LHCN-M2 (cell line): ENCODE results near the gene TLK2. TPM values are rescaled to one million over a fixed set of nuclear protein-coding genes. Genes with fewer than 3 reads are reported as not detected.
"Not testable (repeated sequence)": the region's sequence is repeated elsewhere in the genome, so short reads cannot be mapped to it uniquely, and the experiment has no call there.

ENCODE experiments used
- DNase-seq: peaks from one replicate; pipeline ENCODE4 v3.0.0-alpha.2; 2012; ENCODE audit warnings: low read depth
- total RNA-seq: library from RNA; depleted of rRNA; stranded (reverse); fragments of >200 nt; gene quantifications from 2 replicates; pipeline ENCODE4 v1.2.3, GENCODE V29; 2014

TLK2 gene
- total RNA-seq, 1 experiment from 2014 or later = 38.7 TPM

DNA sequence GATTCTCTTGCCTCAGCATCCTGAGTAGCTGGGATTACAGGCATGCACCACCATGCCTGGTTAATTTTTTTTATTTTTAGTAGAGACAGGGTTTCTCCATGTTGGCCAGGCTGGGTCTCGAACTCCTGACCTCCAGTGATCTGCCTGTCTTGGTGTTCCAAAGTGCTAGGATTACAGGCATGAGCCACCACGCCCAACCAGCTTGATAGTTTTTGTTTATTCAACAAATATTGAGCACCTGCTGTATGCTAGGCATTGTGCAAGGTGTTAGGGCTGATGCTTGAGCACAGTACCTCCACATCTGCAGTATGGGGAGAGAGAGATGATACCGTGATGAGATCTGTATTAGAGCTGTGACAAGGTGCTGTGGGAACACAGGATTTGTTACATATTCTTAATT, 3.9 kb downstream of the TLK2 start:
- DNase-seq = not testable (repeated sequence)

DNA sequence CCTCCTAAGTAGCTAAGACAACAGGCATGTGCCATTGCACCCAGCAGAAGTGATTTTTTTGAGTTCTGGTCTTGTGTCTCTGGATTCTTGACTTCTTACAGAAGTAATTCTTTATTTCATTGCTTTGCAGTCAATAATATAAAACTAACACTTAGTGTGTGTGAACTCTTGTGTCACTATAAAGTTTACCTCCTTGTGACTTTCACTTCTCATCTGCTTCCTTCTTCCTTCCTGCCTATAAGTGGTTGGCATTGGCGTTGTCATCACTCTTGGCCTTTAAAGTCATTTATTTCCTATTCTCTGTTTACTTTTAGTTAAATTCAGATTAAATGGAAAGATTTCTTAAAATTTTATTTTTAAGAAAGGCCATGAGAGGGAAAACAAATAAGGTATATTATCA, 12.4 kb downstream of the TLK2 start:
- DNase-seq = not testable (repeated sequence)

DNA sequence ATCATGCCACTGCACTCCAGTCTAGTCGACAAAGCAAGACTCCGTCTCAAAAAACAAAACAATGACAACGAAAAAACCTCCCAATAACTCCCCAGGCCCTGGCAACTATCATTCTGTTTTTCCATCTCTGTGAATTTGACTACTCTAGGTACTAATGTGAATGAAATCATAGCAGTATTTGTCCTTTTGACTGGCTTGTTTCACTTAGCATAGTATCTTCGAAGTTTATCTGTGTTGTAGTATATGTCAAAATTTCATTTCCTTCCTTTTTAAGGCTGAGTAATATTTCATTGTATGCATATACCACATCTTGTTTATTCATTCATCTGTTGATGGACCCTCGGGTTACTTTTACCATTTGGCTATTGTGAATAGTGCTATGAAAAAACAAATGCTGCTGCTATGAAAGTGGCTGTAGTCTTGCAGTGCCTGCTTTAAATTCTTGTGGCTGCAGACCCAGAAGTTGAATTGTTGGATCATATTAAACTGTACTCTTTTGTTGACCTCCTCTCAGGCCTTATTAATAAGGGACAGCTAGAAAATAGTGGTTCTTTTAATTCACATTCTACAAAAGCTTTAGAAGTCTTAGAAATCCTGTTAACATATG, 14.5 kb downstream of the TLK2 start:
- not testable (repeated sequence) for DNase-seq

DNA sequence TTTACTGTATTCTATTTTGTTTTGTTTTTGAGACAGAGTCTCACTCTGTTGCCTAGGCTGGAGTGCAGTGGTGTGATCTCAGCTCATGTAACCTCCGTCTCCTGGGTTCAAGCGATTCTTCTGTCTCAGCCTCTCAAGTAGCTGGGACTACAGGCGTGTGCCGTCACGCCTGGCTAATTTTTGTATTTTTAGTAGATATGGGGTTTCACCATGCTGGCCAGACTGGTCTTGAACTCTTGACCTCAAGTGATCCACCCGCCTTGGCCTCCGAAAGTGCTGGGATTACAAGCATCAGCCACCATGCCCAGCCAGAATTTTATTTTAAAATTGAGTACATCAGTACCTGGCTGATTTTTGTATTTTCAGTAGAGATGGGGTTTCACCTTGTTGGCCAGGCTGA, 15.4 kb downstream of the TLK2 start:
- not testable (repeated sequence) for DNase-seq

DNA sequence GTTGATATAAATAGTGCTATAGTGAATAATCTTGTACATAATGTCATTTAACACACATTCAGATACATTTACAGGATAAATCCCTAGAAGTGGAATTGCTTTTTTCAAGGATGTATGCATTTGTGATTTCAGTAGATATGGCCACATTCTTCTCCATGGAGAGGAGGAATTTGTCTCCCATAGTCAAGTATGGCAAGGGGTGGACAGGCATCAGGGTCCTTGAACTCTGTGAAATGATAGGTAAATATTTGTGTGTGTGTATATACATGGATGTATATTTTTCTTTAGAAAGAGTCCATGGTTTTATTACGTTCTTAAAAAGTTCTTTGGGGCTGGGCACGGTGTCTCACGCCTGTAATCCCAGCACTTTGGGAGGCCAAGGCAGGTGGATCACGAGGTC, 17.7 kb downstream of the TLK2 start:
- not testable (repeated sequence) for DNase-seq

DNA sequence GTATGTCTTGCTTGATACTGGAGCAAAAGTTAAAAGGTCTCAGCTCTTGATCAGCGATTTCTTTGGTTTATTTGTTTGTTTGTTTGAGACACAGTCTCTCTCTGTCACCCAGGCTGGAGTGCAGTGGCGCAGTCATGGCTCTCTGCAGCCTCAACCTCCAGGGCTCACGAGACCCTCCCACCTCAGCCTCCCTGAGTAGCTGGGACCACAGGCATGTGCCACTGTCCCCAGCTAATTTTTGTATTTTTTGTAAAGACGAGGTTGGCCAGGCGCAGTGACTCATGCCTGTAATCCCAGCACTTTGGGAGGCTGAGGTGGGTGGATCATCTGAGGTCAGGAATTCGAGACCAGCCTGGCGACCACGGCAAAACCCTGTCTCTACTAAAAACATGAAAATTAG, 20.2 kb downstream of the TLK2 start:
- DNase-seq = not testable (repeated sequence)

DNA sequence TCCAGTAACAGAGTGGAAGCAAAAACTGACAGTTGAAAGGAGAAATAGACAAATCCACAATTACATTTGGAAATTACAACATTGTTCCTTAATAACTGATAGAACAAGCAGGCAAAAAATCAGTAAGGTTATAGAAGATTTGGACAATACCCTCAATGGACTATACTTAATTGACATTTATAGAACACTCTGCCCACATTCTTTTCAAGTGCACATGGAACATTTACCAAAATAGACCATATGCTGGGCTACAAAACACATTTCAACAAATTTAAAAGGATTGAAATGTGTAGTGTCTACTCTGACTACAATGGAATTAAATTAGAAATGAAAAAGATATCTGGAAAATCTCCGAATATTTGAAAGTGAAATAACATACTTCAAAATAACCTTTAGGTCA, 21.8 kb downstream of the TLK2 start:
- not testable (repeated sequence) for DNase-seq

DNA sequence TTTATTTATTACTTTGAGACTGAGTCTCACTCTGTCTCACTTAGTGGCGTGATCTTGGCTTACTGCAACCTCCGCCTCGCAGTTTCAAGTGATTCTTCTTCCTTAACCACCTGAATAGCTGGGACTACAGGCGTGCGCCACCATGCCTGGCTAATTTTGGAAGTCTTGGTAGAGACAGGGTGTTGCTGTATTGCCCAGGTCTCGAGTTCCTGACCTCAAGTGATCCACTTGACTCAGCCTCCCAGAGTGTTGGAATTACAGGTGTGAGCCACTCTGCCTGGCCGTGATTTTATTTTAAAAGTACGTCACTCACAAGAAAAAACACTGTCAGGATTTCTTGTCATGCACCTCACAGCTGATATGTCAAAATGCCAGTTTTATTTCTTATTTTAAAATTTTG, 26.2 kb downstream of the TLK2 start:
- not testable (repeated sequence) for DNase-seq

DNA sequence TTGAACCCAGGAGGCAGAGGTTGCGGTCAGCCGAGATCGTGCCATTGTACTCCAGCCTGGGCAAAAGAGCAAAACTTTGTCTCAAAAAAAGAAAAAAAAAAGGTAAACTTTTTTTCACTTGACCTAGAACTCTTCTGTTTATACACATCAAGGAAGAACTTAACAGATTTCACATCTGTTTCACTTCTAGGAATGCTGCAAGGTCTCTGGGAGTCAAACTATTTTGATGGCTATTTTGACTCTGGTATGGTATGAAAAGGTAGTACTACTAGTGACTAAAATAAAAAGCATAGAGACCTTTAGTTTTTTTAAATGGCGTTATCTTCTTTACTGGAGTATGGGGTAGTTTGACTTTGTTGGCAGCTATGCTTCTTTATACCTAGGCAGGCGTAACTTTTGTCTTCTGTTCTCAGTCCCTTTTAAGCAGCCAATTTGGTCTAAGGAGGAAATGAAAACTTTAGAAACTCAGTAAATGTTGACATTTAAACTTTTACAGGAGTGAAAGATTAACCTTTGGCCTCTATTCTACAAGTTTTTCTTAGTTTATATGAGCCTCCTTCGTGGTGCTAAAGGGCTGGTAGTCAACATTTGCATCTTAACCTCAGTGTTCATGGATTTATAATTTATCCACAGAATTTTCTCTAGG, 28.7 kb downstream of the TLK2 start:
- not testable (repeated sequence) for DNase-seq

DNA sequence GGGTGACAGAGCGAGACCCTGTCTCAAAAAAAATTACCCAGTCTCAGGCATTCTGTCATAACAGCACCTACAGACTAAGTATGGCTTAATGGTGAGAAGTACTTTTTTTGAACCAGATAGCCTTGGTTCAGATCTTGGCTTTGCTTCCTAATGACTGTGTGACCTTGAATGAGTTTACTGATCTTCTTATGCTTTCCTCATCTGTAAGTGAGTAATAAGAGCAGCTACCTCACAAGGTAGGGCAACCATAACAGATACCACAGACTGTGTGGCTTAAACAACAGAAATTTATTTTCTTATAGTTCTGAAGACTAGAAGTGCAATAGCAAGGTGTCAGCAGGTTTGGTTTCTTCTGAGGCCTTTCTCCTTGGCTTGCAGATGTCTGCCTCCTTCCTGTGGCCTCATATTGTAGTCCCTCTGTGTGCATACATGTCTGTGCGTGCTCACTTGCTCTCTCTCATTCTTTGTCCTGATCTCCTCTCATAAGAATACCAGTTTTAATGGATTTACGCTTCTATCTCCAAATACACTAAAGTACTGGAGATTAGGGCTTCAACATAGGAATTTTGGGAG, 31.7 kb downstream of the TLK2 start:
- not testable (repeated sequence) for DNase-seq

DNA sequence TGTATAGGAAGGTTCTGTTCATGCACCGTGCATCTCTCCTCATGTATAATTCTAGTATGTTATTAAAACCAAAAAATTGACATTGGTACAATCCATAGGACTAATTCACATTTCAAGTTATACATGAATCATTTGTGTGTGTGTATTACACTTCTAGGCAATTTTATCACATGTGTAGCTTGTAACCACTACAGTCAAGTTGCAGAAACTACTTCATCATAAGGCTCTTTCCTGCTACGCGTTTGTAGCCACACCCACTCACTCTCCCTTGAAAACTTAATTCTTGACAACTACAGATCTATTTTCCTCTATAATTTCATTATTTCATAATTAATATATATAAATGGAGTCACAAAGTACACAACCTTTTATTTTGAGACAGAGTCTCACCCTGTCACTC, 32.4 kb downstream of the TLK2 start:
- DNase-seq = not testable (repeated sequence)

DNA sequence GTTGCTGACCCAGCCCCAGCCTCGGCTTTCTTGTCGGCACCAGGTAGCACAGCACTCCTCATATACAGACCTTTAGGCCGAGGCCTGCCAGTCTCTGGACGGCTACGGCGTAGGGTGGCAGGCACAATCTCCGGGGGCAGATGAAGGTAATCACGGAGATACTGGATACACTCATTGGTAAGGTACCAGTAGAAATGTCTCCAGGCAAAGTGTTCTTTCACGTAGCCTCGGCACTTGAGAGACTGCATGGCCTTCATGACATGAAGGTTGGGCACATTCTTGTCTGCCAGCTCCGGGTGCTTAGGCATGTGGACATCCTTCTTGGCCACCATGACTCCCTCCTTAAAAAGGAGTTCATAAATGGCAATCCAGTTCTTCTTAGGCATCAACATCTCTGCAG, 37.8 kb downstream of the TLK2 start:
- not testable (repeated sequence) for DNase-seq

DNA sequence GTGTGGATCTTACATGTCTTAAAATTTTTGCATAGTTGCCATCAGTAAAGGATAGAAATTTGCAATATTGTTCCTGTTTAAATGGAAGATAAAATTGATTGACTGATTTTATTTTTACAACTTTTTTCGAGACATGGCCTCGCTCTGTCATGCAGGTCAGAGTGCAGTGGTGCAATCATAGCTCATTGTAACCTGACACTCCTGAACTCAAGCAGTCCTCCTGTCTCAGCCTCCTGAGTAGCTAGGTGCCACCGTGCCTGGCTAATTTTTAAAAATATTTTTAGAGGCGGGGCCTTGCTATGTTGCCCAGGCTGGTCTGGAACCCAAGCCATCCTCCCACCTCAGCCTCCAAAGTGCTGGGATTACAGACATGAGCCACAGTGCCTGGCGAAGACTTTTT, 42.7 kb downstream of the TLK2 start:
- DNase-seq = not testable (repeated sequence)

DNA sequence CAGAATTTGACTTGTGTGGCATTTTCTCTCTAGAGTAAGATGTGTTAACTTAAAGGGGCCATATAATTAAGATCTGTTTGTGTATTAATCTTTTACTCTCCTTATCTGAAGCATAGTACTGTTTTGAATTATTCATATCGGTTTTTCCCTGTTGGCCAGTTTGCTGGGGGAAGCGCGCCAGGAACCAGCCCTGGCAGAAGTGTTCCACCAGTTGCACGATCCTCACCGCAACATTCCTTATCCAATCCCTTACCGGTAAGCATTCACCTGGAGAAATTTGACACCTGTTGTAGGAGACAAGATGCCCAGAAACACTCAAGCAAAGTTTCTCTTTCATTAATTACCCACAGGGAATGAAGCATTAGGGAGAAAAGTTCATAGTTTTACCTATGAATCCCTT, 45.5 kb downstream of the TLK2 start:
- DNase-seq = not testable (repeated sequence)

DNA sequence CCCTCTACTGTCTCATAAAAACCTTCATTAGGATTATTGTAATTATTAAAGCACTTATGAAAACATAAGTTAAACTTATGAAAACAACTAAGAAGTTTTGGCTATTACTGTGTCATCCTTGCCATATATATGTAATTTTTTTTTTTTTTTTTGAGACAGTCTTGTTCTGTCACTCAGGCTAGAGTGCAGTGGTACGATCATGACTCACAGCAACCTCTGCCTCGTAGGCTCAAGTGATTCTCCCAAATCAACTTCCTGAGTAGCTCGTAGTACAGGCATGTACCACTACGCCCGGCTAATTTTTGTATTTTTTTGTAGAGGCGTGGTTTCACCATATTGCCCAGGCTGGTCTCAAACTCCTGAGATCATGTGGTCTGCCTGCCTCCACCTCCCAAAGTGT, 46.7 kb downstream of the TLK2 start:
- DNase-seq = peak; percentile 68

DNA sequence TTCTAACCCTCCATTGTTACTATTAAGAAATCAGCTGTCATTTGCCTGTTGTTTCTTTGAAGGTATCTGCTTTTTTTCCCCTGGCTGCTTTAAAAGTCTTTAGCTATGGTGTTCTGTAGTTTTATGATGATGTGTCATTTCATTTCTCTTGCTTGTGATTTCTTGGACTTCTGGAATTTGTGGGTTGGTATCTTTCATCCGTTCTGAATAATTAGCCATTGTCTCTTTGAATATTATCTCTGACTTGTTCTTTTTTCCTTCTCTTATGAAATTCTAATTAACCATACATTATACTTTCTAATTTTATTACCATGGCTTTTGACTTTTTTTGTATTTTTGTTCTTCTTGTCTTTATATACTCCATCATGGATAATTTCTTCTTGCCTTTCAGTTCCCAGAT, 52.3 kb downstream of the TLK2 start:
- DNase-seq = not testable (repeated sequence)

DNA sequence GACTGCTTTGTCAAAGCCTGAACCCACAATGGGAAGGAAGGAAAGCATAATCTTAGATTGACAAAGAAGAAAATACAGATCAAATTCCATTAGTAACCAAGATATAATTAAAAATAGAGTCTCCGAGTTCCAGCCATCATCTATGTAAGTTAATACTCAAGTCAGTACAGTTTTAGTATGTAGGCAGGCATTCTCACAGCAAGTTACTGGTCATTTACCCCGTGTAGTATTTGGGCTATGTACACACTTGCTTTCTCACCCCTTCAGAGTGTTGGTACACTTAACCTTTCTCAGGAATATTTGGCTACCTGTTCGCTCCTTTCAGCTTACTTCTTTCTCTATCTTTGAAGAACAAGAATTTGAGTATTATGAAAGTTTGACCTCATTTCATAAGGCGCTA, 57.9 kb downstream of the TLK2 start:
- DNase-seq = not testable (repeated sequence)

DNA sequence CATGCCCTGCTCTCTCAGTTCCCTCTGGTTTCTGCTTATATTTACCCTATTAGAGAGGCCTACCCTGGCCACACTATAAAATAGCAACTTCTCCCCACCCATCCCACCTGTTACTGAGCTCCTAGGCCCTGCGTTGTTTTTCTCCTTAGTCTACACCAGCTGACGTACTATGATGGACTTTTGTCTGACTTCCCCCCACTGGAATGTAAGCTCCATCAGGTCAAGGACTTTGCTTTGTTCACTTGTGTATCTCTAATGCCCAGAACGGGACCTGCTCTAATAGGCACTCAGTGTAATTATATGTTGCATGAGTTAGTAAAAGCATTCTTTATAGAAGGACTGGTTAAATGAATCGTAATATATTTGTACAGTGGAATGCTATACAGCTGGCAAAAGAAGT, 62.4 kb downstream of the TLK2 start:
- not testable (repeated sequence) for DNase-seq

DNA sequence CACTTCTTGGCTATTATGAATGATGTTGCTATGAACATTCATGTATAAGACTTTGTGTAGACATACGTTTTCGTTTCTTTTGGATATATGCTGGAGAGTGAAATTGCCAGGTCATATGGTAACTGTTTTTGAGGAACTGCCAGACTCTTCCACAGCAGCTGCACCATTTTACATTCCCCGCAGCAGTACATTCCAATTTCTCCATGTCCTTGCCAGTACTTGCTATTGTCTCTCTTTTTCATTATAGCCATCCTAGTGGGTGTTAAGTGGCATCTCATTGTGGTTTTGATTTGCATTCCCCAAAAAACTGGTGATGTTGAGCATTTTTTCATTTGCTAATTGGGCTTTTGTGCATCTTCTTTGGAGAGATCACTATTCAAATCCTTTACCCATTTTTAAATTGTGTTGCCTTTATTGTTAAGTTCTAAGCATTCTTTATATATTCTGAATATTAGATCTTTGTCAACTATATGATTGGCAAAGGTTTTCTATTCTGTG, 64.7 kb downstream of the TLK2 start:
- not testable (repeated sequence) for DNase-seq

DNA sequence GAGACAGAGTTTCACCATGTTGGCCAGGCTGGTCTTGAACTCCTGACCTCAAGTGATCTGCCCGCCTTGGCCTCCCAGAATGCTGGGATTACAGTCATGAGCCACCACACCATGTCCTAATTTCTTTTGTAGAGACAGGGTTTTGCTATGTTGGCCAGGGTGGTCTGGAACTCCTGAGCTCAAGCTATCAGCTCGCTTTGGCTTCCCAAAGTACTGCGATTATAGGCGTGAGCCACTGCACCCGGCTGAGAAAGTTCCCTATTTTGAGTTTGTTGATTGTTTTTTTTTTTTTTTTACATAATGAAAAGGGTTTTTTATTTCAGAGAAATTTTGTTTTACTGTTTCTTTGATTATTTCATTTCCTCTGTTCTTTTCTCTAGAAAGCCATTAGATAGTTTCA, 67.4 kb downstream of the TLK2 start:
- DNase-seq = not testable (repeated sequence)

DNA sequence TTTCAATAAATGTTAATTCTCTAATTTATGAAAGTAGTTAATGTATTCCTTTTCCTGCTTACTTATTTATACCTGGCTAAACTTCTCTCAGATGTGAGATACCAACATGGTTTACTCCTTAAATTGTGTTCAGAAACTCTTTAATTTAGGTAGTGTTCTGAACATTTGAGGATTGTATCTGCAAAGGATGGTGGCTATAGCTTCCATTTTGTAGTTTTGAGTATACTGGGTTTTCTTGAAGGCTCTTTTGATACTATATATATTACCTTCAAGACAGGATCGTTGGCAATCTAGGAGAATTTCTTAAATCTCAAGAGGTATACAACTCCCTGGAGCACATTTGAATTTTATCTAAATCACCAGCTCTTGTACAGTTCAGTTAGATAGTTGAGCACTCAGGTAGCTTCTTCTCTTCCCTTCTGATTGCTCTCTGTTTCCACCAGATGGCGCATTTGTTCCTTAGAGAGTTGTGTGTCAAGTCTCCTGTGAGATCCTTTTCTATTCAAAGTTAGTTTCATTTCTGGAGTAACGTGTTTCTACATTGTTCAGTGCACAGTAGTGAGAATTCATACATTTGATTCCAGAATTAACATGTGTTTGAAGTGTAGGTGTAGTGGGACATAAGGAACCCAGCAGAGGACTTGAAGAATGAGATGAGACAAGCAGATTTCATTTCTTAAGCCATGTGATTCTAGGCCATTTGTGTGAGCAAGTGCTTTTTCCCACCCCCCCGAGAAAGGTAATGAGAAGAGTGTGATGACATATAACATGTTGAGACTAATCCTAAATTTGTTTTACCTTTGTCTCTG, 74.4 kb downstream of the TLK2 start:
- DNase-seq = peak; percentile 64

DNA sequence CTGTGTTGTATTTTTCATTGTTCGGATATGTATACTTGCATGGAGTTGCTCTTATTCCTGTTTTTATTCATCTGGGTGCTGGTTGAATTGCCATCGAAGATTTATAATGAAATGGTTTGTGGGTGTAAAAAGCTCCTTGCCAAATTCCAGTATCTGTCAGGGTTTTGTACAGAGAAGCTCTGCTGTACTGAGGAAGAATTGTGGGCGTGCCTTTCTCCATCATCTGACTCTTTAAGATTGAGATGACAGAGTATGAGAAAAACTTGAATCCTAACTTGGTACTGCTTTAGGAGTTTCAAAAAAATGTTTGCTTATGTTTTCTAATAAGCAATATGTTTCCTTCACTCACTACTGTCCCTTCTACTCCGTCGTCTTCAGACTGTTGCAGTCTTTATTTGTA, 78.9 kb downstream of the TLK2 start:
- not testable (repeated sequence) for DNase-seq
